WTC11 (cell line): Measurements from ENCODE around the gene SRSF3. TPM values are rescaled to one million over a fixed set of nuclear protein-coding genes. Genes with fewer than 3 reads are reported as not detected.

Experiments used
- ATAC-seq: fragments of 200-7000 bp; cut with Tn5 transposase; 2 replicates; pipeline ENCODE4 v1.10.0; 2021; ENCODE audit warnings: mild to moderate bottlenecking, moderate library complexity
- CTCF ChIA-PET: fragments of 300-600 bp; sonication (Branson Sonifier 250); formaldehyde crosslinking; loops from one replicate; lab custom pipeline; 2021; ENCODE audit warnings: antibody characterized with exemption; lab: Charles Lee
- POLR2A ChIA-PET: fragments of 350-600 bp; sonication (Branson Sonifier 250); formaldehyde crosslinking; loops from one replicate; lab custom pipeline; 2021; ENCODE audit warnings: antibody characterized with exemption; lab: Charles Lee
- DNase-seq: peaks from one replicate; pipeline ENCODE4 v3.0.0; 2021; ENCODE audit warnings: low spot score
- H3K27ac Mint-ChIP-seq: 2 replicates; pipeline ENCODE4 v1.8.0; 2021; ENCODE audit warnings: mixed read lengths
- H3K27me3 Mint-ChIP-seq: 2 replicates; pipeline ENCODE4 v1.8.0; 2021; ENCODE audit warnings: low read depth, mild to moderate bottlenecking, moderate library complexity, mixed read lengths
- H3K36me3 Mint-ChIP-seq: 2 replicates; pipeline ENCODE4 v1.8.0; 2021; ENCODE audit warnings: mixed read lengths
- H3K4me1 Mint-ChIP-seq: 2 replicates; pipeline ENCODE4 v1.8.0; 2022; ENCODE audit warnings: mixed read lengths
- H3K4me3 Mint-ChIP-seq: 2 replicates; pipeline ENCODE4 v1.8.0; 2021; ENCODE audit warnings: mild to moderate bottlenecking, moderate library complexity, mixed read lengths
- H3K9me3 Mint-ChIP-seq: 2 replicates; pipeline ENCODE4 v1.8.0; 2021; ENCODE audit warnings: mixed read lengths
- AR ChIP-seq: fragments of 250-450 bp; sonication (Bioruptor Pico); IDR thresholded peaks from 2 replicates; pipeline ENCODE4 v1.9.0; 2021; ENCODE audit warnings: mild to moderate bottlenecking
- CTCF ChIP-seq: fragments of 200-600 bp; IDR thresholded peaks from 2 replicates; pipeline ENCODE4 v1.8.0; 2022; ENCODE audit warnings: antibody characterized with exemption
- EMX1 ChIP-seq: fragments of 250-450 bp; sonication (Bioruptor Pico); IDR thresholded peaks from 2 replicates; pipeline ENCODE4 v1.8.0; 2021; ENCODE audit warnings: mild to moderate bottlenecking
- FOXP1 ChIP-seq: sonication (generic); formaldehyde crosslinking; IDR thresholded peaks from 2 replicates; pipeline ENCODE4 v1.8.0; 2022; ENCODE audit warnings: missing genetic modification reagents, mild to moderate bottlenecking, moderate library complexity, borderline replicate concordance
- FOXP4 ChIP-seq: sonication (generic); formaldehyde crosslinking; IDR thresholded peaks from 2 replicates; pipeline ENCODE4 v1.8.0; 2022; ENCODE audit warnings: mild to moderate bottlenecking, missing genetic modification reagents
- PREB ChIP-seq: sonication (generic); formaldehyde crosslinking; IDR thresholded peaks from 2 replicates; pipeline ENCODE4 v1.8.1; 2022; ENCODE audit warnings: mild to moderate bottlenecking, missing genetic modification reagents, moderate library complexity, borderline replicate concordance
- RELA ChIP-seq: sonication (generic); formaldehyde crosslinking; IDR thresholded peaks from 2 replicates; pipeline ENCODE4 v1.8.1; 2022; ENCODE audit warnings: missing genetic modification reagents, mild to moderate bottlenecking, borderline replicate concordance
- USF2 ChIP-seq: sonication (generic); formaldehyde crosslinking; IDR thresholded peaks from 2 replicates; pipeline ENCODE4 v1.8.1; 2023; ENCODE audit warnings: mild to moderate bottlenecking, missing genetic modification reagents, moderate library complexity
- ZNF121 ChIP-seq: sonication (generic); formaldehyde crosslinking; IDR thresholded peaks from 2 replicates; pipeline ENCODE4 v1.8.0; 2023; ENCODE audit warnings: missing genetic modification reagents
- ZNF532 ChIP-seq: fragments of 250-450 bp; sonication (Bioruptor Pico); IDR thresholded peaks from 2 replicates; pipeline ENCODE4 v1.9.0; 2021; ENCODE audit warnings: mild to moderate bottlenecking, borderline replicate concordance
- total RNA-seq: library from RNA; stranded (reverse); gene quantifications from 3 replicates; pipeline ENCODE4 v1.2.3, GENCODE V29; 2021

The SRSF3 gene
- total RNA-seq, 1 experiment from 2014 or later, result 554 TPM

GRCh38 chr6:36604090-36605060, 10.2 kb downstream of the SRSF3 start (continued):
- TF ChIP-seq ZNF532 (CRISPR knock-in tag) (0 out of 2 replicates have a peak, but pooled peaks have one; percentile 75), FOXP4 (no peak), EMX1 (peak; percentile 37)
- TF ChIP-seq, all 79 proteins: peak for 8

- Mint-ChIP-seq H3K27me3 (no peaks in the 10 kb centered on the region), H3K4me1 (peaks cover 47% of the 10 kb centered on the region), H3K36me3 (peaks cover 95% of the 10 kb centered on the region), H3K9me3 (no peaks in the 10 kb centered on the region), H3K4me3 (no peak overlapping the region), H3K27ac (peak overlapping the region; percentile 71)
- ATAC-seq (no peak), DNase-seq (peak; percentile 1)
- POLR2A ChIA-PET, result no interaction called here
- TF ChIP-seq RELA (CRISPR knock-in tag) (no peak), FOXP1 (CRISPR knock-in tag) (no peak), AR (0 out of 2 replicates have a peak, but pooled peaks have one; percentile 17), USF2 (CRISPR knock-in tag) (no peak), PREB (CRISPR knock-in tag) (no peak), ZNF121 (CRISPR knock-in tag) (no peak), CTCF (no peak)
- CTCF ChIA-PET, result no interaction called here
These were observed 11.0 kb downstream of the SRSF3 start for GRCh38 chr6:36605143-36605542.
